ENCODE results near the gene TMC4.
"Not testable (repeated sequence)": the region's sequence is repeated elsewhere in the genome, so short reads cannot be mapped to it uniquely, and the experiment has no call there.

Gene TMC4

GRCh38 chr19:54180691-54181091 lies 7.7 kb upstream of the TMC4 start:
- DNase-seq (ENCODE audit: extremely low read depth in 1 of 2, low read depth in 1 of 2) = no peak

GRCh38 chr19:54179921-54180461 lies 7.0 kb upstream of the TMC4 start:
- no peak for DNase-seq (ENCODE audit: extremely low read depth in 1 of 2, low read depth in 1 of 2)

GRCh38 chr19:54179262-54179852 lies 6.4 kb upstream of the TMC4 start:
- DNase-seq (ENCODE audit: extremely low read depth in 1 of 2, low read depth in 1 of 2) = no peak

- DNase-seq (ENCODE audit: extremely low read depth in 1 of 2, low read depth in 1 of 2) = no peak
Observed at GRCh38 chr19:54178581-54179261, 5.8 kb upstream of the TMC4 start.

GRCh38 chr19:54173951-54174834 lies 1.2 kb upstream of the TMC4 start:
- DNase-seq (ENCODE audit: extremely low read depth in 1 of 2, low read depth in 1 of 2) = no peak

- DNase-seq (ENCODE audit: extremely low read depth in 1 of 2, low read depth in 1 of 2) = no peak
Observed at GRCh38 chr19:54173359-54173699, 369 bp upstream of the TMC4 start.

GRCh38 chr19:54171736-54172431 lies 1.1 kb downstream of the TMC4 start:
- not testable (repeated sequence) for DNase-seq (ENCODE audit: extremely low read depth in 1 of 2, low read depth in 1 of 2)

GRCh38 chr19:54169149-54169740 lies 3.7 kb downstream of the TMC4 start:
- DNase-seq (ENCODE audit: extremely low read depth in 1 of 2, low read depth in 1 of 2) = no peak

GRCh38 chr19:54168174-54168917 lies 4.6 kb downstream of the TMC4 start:
- peak; percentile 79 to 81 for DNase-seq (ENCODE audit: extremely low read depth in 1 of 2, low read depth in 1 of 2)

GRCh38 chr19:54165222-54165621 lies 7.7 kb downstream of the TMC4 start:
- DNase-seq (ENCODE audit: extremely low read depth in 1 of 2, low read depth in 1 of 2) = no peak

GRCh38 chr19:54164369-54165068 lies 8.4 kb downstream of the TMC4 start:
- peak; percentile 37 to 61 for DNase-seq (ENCODE audit: extremely low read depth in 1 of 2, low read depth in 1 of 2)

GRCh38 chr19:54162884-54163283 lies 10.1 kb downstream of the TMC4 start:
- DNase-seq (ENCODE audit: extremely low read depth in 1 of 2, low read depth in 1 of 2) = no peak

GRCh38 chr19:54162241-54162805 lies 10.6 kb downstream of the TMC4 start:
- DNase-seq (ENCODE audit: extremely low read depth in 1 of 2, low read depth in 1 of 2) = peak; percentile 62 to 69

GRCh38 chr19:54160854-54161253 lies 12.1 kb downstream of the TMC4 start:
- no peak for DNase-seq (ENCODE audit: extremely low read depth in 1 of 2, low read depth in 1 of 2)

GRCh38 chr19:54160182-54160811 lies 12.7 kb downstream of the TMC4 start:
- DNase-seq (ENCODE audit: extremely low read depth in 1 of 2, low read depth in 1 of 2) = no peak

GRCh38 chr19:54159352-54160181 lies 13.4 kb downstream of the TMC4 start, which contains the start of gene LENG1:
Gene LENG1, minus strand, starts transcription at chr19:54159721. Its CDS starts 26 bp downstream, at chr19:54159695.
- peak; percentile 91 to 100 for DNase-seq (ENCODE audit: extremely low read depth in 1 of 2, low read depth in 1 of 2)

GRCh38 chr19:54158812-54159351 lies 14.1 kb downstream of the TMC4 start:
- DNase-seq (ENCODE audit: extremely low read depth in 1 of 2, low read depth in 1 of 2) = no peak
